DMS53 (cell line): ENCODE data around the gene PNCK.

Experiments used
- DNase-seq: peaks from one replicate; lab custom pipeline; 2025; lab: John Stamatoyannopoulos, UW

The PNCK gene

DNA sequence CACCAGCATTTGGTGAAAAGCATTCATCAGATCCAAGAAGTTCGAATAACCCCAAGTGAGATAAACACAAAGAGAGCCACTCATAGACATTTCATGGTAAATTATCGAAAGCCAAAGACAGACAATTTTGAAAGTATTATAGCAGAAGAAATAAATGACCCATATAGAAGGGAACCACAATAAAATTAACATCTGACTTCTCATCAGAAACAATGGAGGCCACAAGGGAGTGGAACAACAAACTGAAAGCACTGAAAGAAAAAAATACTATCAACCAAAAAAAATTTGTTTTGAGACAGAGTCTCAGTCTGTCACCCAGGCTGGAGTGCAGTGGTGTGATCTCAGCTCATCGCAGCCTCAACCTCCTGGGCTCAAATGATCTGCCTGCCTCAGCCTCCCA is 14.3 kb downstream of the PNCK start:
- DNase-seq, result no peak

DNA sequence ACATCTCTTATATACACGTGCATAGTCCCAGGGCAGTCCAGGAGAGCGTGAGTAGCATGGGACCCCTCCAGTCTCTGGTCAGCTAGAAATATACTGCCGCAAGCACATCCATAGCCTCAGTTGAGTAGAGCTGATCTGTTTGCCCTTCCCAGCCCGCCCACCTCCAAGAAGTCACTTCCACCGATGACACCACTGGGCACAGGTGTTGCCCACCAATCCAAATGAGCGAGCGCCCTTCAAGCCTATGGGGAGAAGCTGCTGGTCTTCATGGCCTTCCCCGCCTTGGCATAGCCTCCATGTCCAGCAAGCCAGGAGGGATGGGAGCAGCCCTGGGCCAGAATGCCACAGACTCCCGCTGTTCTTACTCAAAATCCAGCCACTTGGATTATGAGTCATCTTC is 16.5 kb downstream of the PNCK start:
- no peak for DNase-seq

DNA sequence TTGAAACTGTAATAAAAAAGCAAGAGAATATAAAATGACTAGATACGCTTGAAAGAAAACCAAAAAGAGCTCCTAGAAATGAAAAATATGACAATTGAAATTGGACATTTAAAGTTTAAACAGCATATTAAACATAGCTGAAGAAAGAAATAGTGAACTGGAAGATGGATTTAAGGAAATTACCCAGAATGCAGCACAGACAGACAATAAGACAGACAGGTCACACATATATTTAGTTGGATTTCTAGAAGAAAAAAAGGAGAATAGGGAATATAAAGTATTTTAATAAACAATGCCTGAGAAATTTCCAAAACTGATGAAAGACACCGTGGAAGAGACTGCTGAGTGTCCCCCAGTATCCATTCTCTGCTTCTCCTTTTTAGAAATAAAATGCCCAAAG is 20.1 kb downstream of the PNCK start:
- no peak for DNase-seq

DNA sequence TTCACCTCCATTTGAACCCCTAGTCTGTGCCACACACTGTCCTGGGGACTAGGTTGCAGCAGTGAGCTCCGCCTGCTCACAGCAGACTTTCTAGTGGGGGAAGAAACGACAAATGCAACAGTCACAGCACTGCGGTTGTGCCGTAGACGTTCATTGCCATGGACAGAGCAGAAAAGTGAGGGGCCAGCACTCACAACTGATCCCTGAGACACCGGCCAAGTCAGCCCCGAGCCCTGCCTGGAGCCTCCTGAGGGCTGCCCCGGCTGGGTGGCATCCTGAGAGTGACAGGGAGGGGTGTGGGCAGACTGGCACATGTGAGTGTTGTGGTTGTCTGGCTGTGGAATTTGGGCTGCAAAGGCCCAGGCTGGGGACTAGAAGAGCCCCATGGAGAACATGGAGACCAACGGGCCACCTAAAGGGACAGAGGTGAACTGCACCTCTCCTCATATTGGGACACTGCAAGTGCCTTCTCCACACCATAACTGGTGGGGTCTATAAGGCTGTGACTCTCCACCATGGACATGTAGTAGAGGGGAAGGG is 22.0 kb downstream of the PNCK start:
- peak; percentile 42 for DNase-seq

DNA sequence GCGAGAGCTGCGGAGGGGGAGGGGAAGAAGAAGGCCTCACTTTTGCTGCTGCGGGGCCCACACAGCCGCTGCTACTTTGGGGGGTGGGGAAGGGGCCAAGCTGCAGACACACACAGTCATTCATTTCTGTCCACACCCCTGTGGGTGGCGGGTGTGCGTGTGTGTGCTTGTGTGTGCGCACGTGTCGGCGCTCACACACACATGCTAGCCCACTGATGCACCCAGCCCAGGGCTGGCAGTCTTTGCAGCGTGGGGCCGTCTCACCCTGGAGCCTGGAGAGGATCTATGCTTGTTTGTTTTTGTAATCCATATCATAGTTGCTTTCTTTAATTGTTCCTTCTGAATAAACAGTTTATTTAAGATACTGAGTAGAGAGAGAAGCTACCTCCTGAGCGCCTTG is 22.7 kb downstream of the PNCK start:
- DNase-seq, result no peak

DNA sequence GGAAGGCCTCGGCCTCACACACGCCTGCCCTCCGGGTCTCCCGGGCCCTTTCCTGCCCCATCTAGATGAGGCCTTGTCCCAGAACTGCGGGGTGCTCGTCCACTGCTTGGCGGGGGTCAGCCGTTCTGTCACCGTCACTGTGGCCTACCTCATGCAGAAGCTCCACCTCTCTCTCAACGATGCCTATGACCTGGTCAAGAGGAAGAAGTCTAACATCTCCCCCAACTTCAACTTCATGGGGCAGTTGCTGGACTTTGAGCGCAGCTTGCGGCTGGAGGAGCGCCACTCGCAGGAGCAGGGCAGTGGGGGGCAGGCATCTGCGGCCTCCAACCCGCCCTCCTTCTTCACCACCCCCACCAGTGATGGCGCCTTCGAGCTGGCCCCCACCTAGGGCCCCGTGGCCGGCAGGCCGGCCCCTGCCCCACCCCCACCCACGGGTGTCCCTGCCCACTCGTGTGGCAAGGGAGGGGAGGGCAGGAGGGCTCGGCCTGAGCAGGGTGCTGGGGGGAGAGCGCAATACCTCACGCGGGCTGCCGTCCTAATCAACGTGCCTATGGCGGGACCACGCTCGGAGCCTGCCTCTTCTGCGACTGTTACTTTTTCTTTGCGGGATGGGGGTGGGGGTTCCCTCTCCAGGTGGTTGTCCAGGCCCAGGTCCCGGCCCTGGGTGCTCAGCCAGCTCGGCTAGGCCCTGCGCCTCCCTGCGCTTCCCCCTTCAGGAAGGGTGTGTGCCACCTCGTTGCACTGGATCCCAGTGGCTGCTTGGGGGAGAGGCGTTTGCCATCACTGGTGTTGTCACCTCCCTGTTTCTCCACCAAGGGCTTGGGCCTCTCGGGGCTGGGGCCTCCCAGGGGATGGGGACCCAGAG is 23.5 kb downstream of the PNCK start:
- no peak for DNase-seq

DNA sequence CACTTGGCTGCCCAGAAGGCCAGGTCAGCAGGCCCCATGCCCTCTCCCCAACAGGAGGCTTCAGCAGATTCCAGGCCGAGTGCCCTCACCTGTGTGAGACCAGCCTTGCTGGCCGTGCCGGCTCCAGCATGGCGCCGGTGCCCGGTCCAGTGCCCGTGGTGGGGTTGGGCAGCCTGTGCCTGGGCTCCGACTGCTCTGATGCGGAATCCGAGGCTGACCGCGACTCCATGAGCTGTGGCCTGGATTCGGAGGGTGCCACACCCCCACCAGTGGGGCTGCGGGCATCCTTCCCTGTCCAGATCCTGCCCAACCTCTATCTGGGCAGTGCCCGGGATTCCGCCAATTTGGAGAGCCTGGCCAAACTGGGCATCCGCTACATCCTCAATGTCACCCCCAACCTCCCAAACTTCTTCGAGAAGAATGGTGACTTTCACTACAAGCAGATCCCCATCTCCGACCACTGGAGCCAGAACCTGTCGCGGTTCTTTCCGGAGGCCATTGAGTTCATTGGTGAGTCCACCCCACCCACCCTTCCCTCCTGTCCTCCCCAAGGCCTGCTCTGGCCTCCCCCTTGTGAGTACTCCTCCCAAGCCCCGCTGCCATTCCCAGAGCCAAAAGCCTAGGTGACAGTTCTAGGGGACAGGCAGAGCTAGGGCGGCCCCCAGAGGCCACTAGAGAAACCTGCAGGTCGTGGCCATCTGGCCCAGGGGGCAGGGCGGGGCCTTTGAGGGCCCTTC is 24.3 kb downstream of the PNCK start:
- peak; percentile 81 for DNase-seq

DNA sequence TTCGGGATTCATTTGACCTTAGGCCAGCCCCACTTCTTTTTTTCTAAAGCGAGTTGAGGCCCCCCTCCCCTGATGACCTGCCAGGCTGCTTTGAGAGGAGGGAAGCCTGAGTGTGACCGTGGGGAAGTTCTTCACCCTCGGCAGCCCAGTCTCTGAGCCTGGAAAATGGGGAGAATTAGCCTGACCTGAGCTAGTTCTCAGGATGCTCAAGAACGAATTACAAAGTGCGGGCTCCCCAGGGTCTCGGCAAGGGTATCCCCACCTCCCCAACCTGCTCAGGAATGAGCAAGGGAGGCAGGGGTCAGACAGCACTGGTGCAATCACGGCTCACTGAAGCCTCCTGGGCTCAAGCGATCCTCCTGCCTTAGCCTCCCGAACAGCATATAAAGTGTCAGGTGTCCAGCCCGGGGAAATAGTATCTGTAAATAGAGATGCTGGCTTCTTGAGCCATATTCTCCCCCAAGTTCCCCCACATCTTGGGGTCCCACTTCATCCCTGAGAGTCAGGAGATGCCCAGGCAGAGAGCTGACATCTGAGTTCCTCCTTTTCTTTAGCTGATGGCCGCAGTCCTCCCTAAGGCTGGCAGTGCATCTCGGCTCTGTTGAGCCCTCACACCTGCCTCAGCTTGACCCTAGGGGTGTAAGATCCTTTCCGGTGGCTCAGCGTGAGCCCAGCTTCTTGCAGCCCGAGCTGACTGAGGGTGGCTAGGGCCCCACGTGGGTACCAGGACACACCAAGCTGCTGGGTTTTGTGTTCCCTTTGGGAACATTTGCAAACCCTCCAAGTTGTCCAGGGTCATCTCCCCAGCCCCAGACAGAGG is 25.0 kb downstream of the PNCK start:
- DNase-seq, result no peak

DNA sequence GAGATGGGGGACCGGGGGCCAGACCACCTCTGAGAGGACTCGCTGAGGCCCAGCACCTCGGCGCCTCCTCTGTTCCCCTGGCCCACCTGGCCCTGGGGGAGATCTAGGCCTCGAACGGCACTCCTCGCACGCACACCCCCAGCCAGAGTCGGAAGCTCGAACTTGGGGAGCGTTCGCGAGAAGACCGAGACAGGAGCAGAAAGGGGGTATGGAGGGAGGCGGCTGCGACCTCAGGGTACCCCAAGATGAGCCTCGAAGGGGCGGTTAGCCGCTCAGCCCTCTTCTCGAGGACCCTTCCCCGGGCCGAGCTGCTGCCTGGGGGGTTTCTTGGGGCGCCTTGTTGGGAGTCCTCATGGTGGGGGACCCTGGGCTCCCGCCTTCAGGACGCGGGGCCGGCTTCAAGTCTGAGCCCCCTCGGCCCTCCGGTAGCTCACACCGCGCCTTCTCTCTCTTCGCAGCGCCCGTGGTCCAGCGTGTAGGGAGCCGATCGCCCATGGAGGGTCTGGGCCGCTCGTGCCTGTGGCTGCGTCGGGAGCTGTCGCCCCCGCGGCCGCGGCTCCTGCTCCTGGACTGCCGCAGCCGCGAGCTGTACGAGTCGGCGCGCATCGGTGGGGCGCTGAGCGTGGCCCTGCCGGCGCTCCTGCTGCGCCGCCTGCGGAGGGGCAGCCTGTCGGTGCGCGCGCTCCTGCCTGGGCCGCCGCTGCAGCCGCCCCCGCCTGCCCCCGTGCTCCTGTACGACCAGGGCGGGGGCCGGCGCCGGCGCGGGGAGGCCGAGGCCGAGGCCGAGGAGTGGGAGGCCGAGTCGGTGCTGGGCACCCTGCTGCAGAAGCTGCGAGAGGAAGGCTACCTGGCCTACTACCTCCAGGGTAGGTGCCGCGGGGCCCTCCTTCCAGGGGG is 25.9 kb downstream of the PNCK start:
- no peak for DNase-seq

DNA sequence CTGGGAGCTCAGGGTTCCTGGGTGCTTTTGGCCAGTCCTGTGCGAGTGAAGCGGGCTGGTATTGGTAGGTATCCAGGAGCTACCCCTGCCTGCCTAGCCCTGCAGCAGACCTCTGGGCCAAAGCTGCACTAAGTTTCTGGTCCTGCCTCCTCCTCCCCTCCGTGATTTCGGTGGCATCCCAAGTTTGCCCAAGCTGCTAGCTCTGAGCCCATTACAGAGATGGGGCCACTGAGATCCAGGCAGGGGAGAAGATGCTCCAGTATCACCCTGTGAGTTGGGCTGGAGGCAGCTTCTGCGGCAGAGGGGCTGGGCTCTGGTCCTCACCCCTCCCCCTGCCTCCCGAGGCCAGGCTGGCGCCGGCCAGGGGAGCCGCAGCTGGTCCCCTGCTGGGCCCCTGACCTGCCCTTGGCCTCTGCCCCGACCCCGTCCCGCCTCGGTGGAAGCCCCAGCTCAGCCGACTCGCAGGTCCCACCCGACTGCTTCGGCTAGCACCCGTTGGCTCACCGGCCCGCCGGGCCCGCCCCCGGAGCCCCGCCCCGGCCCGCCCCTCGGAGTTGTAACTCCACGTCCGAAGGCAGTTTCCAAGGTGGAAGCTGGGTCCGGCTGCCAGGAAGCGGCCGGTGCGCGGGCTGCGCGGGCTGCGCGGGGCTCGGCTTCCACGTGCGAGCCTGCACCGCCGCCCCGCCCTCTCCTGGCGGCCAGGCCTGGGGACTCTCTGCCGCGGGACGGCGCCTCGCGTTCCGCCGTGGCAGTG is 26.8 kb downstream of the PNCK start, which contains the start of gene DUSP9:
DUSP9 (plus strand) TSS at position 584 of the 754 bp plus-strand sequence. CDS start 751 bp downstream, outside the sequence.
- peak; percentile 60 for DNase-seq

DNA sequence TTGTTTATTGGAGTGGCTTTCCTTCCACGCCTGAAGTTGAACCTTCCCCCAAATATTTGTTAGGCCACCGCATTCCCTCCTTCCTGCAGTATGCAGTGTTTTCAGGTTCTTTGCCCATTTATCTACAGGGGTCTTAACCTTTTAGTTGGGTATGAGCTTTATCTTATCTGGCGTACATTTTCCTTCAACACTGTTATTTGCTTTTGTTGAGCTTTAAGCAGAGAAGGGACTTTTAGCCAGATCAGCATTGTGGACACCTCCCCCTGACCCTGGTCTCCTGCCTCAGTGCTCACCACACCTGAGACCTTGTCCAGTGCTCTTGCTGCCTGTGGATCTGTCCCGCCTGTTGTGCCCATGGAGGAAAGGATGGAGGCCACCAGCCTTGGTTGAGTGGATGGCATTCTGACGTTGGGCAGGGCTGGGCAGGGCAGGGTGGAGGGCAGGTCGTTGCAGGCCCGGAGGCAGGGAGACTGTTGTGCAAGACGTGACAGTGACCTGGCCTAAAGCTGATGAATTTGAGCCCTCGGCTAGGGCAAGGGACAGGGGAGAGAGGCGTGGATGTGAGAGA is 27.6 kb downstream of the PNCK start:
- no peak for DNase-seq

DNA sequence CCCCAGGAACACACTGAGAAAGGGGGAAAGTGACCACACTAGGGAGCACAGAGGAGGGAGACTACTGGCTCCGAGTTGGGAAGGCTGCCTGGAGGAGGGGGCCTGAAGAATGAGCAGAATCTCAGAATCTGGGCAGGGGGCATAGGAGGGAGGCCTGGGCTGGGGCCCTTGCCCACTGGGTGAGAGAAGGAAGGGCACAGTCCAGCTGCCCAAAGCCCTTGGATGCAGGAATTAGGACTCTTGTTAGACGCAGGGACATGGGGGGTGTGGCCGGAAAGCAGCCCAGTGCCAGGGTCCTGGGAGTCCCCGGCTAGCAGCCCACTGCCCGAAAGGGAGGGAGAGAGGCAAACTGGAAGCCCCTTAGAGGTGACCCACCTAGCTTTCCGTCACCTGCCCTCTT is 28.5 kb downstream of the PNCK start:
- no peak for DNase-seq

DNA sequence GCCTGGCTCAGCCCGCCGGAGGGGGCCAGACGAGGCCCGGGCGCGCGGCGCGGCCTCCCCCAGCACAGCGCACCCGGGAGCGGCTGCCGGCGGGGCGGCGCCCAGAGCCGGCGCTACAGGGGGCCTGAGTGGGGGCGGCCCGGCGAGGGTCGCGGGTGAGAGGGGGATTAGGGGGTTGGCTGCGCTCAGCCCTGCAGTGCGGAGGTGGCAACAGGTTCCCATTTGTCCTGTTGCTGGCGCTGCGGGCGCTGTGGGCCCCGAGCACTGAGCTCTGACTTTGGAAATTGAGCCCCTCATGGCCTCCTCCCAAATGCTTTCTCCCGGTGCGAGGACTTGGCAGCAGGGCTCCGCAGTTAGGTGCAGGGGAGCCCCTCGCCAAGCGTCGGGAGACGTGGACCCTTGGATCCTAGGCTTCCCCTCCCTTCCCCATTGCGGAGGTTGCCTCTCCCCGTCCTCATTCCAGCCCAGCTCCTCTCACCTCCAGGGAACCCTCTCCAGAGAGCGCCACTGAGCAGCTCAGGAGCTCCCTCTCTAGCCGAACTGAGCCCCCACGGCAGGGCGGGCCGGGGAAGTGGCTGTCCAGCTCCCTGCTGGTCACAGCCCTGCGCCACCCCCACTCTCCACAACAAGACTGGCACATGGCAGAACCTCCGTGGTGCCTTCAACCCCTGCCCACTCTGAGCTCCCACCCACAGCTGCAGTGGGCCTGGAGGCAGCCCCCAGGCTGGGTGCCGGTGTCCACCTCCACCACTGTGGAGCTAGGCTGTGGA is 29.1 kb downstream of the PNCK start:
- peak; percentile 12 for DNase-seq

DNA sequence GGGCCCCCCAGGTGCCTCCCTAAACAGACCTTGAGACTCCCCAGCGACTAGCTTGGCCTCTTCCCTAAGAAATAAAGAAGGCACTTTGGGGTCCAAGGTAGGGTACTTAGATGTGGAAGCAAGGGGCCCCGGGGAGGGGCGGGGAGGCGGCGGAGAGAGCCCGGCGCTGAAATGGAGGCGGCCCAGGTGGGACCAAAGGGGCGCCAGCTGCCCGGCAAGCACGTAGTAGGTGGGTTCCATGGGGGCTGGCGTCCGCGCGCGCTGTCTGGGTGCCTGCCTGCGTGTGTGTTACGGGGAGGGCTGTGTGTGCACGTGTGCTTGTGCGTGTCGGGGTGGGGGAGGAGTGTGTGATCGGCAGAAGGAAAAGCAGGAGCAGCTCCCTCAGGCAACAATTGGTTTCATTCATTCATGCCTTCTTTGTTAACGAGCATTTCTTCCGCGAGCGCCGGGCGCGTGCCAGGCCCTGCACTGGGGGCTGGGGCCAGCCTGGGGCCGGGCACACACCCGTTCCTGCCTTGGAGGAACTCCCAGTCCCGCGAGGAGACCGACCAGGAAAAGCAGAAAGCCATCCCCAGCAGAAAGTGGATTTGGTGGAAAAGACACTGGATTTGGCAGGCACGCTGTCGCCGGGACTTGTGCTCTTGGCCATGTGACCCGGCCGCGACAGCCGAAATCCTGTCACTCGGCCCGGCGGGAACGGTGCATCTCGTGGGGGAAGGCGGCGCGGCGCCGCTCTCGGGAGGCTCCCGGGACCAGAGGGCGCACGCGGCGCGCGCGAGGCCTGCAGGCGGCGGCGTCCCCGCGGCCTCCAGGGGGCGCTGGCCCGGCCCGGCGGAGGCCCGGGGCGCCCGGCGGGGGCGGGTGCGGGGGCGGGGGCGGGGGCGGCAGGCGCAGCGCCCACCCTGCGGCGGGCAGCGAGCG is 29.9 kb downstream of the PNCK start:
- DNase-seq, result peak; percentile 50

DNA sequence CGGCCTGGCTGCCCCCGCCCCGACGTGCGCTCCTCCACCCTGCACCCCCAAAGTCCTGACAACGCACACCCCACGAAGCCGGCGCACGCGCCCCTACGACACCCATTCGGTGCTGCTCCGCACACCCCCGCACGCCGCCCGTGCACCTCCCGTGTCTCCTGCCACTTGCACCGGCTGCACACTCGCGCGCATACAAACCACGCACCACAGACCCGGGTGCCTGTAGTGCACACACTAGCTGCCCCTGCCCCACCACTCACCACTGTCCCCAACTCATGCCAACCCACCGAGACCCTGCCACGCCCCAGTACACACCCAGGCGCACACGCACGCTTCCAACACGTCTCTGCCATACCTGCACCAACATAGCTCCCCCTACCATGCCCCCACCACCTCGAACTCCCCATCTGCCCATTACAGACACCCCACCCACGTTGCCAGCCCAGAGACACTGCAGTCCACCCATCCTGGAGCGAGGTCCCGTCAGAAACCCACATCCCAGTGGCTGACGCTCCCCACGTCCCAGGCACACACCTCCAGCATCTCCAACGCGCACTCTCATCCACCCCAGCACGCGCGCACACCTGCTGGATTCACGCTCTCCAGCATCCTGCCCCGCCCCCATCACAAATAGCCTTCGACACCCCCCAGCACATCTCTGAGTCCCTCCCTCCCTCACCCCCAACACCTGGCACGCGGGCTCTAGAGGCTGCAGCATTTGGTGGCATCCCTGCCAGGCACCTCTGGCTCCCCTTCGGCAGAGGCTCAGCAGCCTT is 30.8 kb downstream of the PNCK start:
- DNase-seq, result peak; percentile 28

DNA sequence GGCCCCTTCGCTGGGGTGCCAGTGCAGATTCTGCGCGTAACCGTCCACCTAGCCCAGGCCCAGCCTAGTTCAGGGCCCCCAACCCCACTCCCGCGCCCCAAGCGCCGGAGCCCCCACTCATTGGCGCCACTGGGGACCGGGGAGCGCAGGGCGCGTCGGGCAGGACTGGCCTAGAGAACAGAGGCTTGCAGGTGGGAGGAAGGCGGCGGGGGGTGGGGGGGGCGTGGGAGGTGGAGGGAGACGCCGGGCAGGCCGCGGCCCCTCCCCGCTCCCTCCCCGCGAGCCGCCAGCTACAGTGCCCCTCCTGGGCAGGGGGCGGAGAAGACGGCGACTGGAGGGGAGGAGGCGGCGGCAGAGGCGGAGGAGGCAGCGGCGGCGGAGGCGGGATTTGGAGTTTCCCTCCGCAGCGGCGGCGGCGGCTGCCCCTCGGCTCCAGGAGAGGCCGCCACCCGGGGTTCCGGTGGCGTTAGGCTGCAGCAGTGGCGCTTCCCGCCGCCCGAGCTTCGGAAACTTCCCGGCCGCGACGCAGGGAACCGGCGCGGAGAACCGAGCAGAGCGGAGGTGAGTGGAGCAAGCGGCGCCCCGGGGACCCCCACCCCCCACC is 31.5 kb downstream of the PNCK start:
- DNase-seq, result peak; percentile 33

DNA sequence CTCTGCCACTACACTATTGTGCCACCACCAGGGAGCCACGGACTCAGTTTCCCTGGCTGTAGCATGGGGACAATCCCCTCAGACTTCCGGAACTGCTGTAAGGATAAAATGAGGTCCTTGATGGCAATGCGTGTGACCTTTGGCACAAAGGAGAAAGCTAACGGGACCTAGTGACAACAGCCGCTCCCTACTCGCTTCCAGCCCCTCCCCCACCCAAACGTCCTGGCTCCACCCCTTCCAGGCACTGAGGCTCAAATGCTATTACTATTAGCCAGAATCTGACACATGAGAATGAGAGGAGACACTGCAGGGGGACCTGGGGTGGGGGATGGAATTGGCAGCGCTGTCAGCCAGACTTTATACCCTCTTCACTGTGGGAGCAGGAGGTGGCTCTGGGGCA is 32.0 kb downstream of the PNCK start:
- no peak for DNase-seq
